CD4-positive, alpha-beta T cell treated with Interleukin-21 for 1 hour (primary cell): Measurements from ENCODE around the gene PIGW.

Experiments
- DNase-seq: peaks from one replicate; pipeline ENCODE4 v3.0.0-alpha.2; 2020

Gene PIGW, protein sequence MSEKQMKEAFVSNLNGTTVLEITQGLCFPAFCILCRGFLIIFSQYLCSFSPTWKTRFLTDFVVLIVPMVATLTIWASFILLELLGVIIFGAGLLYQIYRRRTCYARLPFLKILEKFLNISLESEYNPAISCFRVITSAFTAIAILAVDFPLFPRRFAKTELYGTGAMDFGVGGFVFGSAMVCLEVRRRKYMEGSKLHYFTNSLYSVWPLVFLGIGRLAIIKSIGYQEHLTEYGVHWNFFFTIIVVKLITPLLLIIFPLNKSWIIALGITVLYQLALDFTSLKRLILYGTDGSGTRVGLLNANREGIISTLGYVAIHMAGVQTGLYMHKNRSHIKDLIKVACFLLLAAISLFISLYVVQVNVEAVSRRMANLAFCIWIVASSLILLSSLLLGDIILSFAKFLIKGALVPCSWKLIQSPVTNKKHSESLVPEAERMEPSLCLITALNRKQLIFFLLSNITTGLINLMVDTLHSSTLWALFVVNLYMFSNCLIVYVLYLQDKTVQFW

GRCh38 chr17:36534840-36535668 lies at the start of gene PIGW, which contains the start of gene MYO19:
Gene PIGW, plus strand, starts transcription at chr17:36534987. Its CDS starts 2,115 bp downstream, at chr17:36537102.
Gene MYO19, minus strand, starts transcription at chr17:36534868. Its CDS starts 2,330 bp downstream, at chr17:36532538.
- peak; percentile 87 for DNase-seq

- DNase-seq = no peak
Observed at GRCh38 chr17:36485027-36485426, 49.8 kb upstream of the PIGW start.

GRCh38 chr17:36485805-36486203 lies 49.0 kb upstream of the PIGW start:
- DNase-seq = no peak

DNA sequence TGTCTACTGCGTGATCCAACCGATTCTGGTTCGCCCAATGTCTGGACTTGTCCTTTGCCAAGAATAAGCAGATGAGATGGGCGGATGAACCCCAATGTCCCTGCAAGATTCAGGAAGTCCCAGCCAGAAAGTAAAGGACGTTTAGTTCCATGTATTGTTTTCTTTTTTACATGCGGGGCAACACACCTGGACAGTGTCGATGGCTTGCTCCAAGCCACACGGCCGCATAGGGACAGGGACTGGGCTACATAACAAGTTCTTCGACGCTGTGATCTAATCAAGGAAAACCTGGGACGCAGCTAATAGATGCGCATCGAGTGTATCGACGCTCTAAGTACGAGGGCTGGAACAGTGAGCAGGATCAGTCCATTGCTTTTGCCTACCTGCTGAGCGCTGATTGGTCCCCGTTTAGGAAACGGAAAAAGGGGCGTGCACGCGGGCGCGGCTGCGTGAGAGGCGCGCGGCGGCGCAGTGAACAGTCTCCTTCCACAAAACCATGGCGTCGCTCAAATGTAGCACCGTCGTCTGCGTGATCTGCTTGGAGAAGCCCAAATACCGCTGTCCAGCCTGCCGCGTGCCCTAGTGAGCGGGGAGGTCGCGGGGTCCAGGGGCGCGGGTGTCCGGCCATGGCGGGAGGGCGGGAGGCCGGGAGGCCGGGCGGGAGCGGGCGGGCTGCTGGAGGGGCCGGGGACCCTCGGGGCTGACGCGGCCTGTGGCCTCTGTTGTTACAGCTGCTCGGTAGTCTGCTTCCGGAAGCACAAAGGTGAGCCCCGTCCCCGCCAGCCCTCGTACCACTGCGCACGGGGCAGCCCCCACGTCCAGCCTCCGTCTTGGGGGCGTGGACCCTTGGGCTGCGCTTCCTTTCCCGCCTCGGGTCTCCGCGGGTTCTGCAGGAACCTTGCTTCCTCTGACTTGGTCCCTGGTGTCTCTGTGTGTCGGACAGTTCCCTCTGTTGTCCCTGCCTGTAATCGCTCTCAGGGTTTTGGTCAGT lies 48.3 kb upstream of the PIGW start, which contains the start of gene ZNHIT3:
Gene ZNHIT3 (plus strand): TSS at position 478 of the 991 bp plus-strand sequence. CDS start 19 bp downstream, at position 497.
- DNase-seq = peak; percentile 93

- no peak for DNase-seq
Observed at GRCh38 chr17:36493956-36494355, 40.8 kb upstream of the PIGW start.

DNA sequence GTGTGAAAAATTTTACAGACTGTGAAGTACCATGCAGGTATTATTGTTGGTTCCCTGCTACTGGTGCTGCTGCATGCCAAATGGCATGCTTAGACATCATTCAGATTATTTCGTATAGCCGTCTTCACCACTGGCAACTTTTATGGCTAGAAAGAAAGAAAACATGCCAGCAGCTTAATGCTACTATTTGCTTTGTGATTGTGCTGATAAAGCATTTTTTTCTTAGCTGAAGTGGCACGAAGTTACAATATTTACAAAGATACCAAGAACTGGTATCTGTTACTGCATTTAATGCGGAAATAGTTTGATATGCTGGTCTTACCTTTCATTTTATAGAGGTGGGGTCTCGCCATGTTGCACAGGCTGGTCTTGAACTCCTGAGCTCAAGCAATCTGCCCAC lies 40.1 kb upstream of the PIGW start:
- no peak for DNase-seq

GRCh38 chr17:36495076-36495578 lies 39.7 kb upstream of the PIGW start:
- DNase-seq = no peak

DNA sequence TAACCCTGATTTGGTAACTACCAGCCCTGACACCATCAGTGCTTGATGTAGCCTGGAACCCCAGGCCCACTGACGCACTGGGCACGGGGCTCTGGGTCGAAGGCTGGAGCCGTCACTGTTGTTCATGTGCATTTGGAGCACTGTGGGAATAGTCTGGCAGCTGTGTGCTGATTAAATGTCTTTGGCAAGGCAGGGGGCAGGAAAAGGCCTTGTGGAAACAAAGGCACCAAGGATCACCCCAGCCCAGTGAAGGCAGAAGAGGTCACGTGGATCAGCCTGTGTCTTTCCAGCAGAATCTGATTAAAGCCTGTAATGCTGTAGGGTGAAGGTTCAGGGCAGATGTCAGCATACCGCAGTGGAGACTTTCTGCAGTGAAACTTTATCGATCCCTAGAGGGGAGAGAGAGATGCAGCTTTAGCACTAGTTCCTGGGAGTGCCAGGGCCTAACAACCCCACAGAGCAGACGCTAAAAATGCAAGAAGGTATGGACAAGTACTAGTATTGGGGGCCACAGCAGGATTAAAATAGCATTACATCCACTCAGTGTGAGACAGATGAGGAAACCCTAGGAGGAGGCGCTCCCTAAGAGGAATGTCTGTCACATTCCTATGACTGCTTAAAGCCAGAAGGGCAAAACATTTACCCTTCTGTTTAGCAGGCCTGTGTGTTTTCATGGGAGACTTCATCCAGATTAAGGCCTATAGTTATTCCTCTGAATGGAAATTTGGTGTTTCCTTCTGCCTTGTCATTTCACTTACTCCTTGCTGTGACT lies 38.6 kb upstream of the PIGW start:
- DNase-seq = no peak

DNA sequence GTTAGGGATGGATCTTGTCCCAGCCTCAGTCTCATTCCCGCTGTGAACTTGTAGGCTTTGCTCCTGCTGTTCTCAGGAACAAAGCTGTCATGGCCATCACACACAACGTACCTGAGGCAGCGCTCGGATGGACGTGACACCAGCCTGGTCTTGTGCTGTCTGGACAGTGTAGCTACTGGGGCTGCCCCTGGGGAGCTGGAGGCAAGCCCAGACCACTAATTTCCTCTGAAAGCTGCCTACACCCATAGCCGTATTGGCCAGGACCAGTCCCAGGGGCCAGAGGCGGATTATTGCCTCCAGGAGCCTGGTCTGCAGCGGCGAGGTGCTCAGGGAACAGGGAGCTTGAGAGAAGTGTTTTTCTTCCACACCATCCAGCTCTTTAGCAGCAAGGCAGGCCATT lies 36.6 kb upstream of the PIGW start:
- DNase-seq = no peak

DNA sequence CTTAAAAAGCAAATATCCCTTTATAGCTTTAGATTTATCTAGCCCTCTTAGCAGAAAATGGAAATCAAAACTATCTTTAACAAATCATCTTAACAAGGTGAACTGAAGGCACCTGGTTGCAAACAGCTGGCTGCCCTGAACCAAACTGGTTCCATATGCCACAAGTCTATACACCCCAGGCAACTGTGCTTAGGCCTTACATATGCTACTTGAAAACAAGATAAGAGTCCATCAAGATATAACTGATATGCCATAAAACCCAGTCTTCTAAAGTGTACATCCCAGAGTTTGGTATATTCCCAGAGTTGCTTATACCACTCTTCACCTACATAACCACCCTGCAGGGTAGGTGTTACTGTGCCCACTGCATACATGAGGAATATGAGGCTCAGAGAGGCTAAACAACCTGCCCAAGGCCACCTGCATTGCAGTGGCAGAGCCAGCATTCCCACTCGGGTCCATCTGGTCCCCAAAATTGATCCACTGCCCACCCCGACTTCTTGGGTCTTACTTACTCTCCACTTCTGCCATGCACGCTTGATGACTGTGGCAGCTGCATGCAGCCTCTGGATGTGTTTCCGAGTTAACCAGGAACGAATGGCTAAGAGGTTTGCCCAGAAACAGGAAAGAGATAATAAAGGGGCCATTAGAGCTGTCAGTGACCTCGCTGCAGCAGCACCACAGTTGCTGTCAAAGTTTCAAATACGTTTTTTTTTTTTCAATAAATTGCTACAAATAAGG lies 36.1 kb upstream of the PIGW start:
- DNase-seq = no peak

DNA sequence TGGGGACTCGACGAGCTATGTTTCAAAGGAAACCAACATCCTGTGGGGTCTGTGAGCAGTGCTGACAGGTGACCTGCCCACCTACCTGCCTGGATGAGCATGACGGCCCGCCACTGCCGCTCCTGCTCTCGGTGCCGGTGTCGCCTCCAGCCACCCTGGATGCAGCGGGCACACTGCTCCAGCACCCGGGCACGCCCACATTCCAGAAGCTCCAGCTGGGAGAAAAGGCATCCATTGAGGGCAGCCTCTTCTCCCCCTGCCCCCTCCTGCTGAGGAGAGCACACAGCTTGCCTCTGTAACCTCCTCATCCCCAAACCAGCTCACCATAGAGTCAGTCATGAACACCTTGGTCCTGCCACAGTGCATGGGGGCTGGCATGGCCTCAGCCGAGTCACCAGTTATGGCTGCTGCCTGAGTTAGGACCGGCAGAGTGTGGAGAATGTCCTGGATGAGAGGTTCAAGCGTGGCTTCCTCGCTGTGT lies 34.0 kb upstream of the PIGW start:
- DNase-seq = no peak

DNA sequence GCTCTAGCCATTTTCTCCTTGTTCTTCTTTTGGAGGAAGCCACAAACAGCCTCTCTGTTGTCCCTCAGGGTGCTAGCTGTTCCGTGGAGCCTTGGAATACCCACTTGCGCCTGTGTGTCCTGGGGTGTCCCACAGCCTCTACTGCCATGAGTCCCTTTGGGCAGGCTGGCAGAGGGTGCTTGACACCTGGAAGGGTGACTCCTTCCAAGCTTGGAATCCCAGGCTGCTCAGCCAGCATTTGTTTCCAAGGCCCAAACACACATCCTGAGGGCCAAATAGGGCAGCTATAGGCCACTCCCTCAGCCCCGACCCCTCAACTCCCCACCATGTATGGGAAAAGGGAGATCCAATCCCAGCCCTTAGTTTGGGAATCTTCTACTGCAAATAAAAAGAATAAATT lies 33.4 kb upstream of the PIGW start:
- no peak for DNase-seq

- no peak for DNase-seq
Observed at GRCh38 chr17:36501963-36502362, 32.8 kb upstream of the PIGW start.

- DNase-seq = no peak
Observed at GRCh38 chr17:36503456-36504155, 31.2 kb upstream of the PIGW start.

DNA sequence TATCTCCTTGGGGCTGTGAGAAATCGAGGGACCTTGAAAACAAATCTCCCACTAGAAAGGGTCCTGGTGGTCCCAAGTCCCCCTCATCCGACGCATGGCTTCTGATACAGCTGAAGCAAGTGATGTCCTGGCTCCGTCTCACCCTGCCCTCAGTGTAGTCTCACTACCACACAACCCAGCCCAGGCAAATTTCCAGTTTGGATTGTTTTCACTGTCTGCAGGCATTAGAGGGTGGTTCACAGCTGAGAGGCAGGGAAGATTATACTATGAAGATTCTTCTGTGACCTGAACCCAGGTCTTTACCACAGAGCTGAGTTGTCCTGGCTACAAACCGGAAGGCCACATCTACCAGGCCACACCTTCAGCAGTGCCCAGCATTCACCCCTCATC lies 30.6 kb upstream of the PIGW start:
- DNase-seq = no peak

DNA sequence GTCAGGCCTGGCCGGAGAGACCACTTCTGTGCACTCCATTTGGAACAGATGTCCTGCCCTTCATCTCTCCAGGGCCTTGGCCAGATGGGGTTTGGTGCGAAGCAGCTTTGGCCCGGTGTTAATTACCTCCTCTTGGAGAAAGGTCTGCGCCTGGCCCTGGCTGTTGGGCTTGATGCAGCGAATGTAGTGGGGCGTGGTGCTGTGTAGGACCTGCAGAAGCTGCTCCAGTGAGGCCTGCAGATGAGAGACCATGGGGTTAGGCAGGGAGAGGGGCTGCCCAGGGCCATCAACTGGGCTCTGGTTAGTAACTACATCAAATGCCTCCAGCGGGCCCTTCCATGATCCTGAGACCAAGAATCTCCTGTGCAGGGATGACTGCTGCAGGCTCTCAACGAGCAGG lies 29.6 kb upstream of the PIGW start:
- no peak for DNase-seq

DNA sequence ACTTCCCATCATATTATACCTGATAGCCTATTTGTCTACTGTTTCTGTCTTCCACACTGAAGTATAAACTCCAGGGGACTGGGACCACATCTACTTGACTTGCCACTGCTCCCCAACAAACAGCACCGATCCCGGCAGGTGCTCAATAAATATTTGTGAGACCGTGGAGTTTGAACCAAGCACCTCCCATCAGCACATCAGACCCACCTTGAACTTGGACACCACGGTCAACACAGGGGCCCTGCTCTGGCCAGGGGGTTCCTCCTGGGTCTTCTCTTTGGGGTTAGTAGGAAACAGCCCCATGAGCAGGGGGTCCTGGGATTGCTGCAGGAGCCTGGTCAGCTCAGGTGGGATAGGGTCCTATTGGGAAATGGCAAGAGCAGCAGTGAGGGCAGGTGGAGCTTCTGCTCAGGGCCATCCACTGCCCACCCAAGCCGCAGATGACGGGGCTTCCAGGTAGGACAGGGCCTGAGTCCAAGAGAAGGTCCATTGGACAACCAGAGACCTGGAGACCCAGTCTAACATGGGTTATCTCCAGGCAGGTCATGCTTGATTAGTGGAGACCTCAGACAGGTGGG lies 28.4 kb upstream of the PIGW start:
- no peak for DNase-seq

GRCh38 chr17:36506831-36507230 lies 28.0 kb upstream of the PIGW start:
- no peak for DNase-seq

GRCh38 chr17:36507266-36507665 lies 27.5 kb upstream of the PIGW start:
- DNase-seq = no peak
